SW 1271 (cell line): ENCODE data around the gene LRRC59.
"Not testable (repeated sequence)": the region's sequence is repeated elsewhere in the genome, so short reads cannot be mapped to it uniquely, and the experiment has no call there.

Experiments
- DNase-seq, 2 experiments: peaks; one replicate each; lab custom pipeline; 2025; lab: John Stamatoyannopoulos, UW

The LRRC59 gene

DNA sequence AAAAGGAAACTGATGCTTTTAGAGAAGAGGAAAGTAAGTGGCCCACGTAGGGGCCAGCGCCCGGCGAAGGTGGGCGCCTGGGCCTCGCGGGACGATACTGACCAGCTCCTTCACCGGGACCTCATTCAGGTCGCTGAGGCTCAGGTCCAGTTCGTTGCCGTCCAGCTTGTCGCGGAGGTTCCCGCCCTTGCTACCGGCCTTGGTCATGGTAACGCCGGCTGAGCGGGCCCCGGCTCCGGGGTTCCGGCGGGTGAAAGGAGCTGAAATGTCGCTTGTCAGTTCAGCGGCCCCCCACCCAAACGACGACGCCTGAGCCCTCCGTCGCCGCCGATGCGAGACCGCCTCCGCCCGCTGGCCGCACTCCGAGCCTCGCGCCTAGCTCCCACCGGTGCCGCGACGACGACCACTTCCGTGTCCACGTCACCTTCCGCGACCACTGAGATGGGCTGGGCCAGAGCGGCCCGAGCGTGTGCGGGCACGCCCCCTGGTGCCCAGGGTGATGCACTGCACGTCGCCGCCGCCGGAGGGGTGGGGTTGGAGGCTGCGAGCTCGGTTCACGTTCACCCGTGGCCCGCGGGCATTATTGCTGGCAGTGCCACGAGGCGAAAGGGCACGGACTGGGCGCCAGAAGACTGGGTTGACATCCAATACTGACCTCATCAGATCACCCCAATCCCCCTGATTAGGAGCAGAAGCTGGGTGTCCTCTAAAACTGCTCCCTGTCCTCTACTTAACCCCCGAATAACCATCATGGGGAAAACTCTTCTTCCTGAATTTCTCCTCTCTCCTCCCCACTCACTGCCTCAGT, at the start of gene LRRC59:
Gene LRRC59, minus strand, starts transcription at position 413 of the 808 bp plus-strand sequence. Its CDS starts 206 bp downstream, at position 207.
- DNase-seq: peak; percentile 39 to 76

DNA sequence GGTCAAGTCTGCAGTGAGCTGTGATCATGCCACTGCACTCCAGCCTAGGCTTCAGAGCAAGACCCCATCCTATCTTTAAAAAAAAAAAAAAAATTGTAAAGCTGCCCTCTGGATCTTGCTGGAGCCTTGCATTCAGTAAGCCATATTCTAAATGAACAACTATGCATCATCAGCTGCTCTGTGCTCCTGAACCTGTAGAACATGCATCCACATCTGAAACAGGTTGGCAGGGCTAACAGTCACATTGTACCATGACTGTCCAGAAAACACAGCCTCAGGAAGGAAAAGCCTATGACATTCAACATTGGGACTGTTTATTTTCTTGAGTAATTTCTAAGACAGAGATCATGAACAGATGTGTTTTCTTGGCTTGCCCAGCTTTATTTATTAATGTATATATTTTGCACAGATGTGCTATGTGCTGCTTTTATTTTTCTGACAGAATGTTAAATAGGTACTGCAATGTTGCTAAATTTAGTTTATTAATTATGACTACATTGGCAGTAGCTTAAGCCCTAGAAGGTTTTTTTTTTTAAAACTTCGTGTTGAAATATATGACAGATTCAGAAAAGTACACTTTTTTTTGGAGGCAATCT, 48.5 kb upstream of the LRRC59 start:
- no peak for DNase-seq

DNA sequence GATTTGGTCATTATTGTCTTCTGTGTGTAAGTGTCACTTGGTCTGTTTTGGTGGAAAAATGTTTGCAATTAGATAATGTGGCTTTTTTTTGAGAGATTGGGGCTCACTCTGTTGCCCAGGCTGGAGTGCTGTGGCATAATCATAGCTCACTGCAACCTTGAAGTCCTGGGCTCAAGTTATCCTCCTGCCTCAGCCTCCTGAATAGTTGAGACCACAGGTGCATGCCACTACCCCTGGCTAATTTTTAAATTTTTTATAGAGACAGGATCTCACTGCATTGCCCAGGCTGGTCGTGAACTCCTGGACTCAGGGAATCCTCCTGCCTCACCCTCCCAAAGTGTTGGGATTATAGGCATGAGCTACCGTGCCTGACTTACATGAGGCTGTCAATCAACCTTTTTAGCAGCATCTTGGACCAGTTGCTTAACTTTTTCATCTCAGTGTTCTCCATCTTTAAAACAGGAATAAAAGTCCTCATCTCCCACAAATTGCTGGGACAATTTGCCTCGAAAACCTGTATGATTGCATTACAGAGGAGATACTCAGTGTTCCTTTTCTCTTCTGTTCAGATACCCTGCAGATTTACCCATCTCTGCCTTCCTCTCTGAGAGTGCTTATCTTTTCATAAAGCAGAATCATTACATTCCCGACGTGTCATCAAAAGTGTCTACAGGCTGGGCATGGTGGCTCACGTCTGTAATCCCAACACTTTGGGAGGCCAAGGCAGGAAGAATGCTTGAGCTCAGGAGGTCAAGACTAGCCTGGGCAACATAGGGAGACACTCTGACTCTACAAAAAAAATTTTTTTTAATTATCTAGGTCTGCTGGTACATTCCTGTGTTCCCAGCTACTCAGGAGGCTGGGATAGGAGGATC, 47.8 kb upstream of the LRRC59 start:
- no peak for DNase-seq

DNA sequence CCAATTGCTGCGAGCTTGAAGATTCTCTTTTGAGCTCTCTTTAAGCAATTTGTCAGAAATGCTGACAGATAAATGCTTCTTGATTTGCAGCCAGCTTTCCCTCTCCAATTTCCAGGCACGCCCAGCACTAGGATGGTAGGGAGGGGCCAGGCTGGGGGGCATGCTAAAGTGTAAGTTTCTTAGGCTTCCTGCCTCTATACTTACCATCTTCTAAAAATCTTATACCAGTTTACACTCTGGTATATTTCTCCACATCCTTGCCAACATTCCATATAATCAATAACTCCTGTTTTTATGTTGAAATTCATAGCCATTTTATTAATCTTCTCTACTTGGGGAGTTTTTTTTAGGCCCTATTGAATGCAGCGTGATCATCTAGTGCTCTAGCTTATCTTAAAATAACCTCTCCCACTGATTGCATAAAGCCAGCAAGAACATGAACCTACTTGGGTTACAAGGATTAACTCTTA, 46.2 kb upstream of the LRRC59 start:
- DNase-seq: no peak

DNA sequence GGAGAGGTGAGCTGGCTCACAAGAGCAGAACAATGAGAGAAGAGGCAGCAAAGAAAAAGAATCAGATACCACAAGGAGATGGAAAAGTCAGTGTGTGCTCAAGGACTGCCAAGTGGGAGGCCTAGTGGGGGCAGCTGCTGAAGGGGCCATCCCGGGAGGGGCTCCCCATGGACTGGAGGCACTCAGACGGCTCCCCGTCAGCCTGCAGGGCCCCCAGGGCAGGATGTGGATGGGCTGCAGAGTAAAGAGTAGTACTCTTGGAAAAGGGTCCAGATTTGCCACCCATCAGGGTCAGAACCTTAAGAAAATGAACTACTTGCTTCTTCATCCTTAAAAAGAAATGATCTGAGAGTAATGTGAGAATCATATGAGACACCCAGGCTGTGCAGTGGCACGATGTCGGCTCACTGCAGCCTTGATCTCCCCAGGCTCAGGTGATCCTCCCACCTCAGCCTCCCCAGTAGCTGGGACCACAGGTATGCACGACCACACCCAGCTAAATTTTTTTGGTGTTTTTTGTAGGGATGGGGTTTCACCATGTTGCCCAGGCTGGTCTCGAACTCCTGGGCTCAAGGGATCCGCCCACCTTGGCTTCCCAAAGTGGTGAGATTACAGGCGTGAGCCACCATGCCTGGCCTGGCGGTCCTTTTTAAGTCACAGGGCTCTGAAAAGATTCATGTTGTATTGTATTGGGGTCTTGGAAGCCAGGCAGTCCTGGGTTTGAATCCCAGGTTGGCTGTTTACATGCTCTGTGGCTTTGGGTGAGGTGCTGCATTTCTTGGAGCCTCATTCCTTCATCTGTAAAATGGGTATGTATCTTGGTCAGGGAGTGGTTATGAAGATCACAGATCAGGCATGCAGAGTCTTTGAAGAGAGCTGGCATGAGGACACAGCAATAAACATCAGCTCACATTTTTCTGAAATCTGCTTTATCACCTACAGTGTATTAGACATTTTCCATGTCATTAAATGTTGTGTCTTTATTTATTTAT, 43.8 kb upstream of the LRRC59 start:
- DNase-seq: no peak

DNA sequence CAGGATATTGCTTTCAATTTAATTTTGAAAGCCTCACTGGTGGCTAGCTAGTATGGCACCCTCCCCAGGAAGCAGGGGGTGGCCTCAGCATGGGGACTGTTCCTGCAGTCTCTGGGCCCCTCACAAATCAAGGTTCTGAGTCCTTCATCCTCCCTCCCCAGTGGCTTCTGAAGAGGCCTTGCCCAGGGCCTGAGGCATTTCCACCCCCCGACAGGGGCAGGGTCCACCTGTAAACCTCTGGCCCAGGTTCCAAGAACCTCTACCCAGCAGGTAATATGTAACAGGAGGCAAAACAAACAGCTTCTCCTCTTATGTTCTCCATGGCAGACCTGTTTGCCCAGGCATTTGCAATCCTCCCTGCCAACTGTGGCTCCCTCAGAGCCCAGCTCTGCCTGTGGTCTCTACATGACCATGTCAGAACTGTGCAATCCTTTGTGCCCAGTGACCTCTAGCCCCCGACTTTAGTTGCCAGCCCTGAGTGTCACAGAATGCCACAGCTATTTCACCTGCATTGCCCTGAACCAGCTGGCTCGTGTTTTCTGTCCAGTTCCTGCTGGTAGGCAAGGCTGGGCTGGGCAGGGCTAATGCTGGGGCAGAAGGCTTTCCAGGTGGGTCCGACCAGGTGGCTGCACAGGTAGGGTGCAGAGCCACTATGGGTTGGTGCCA, 43.0 kb upstream of the LRRC59 start:
- no peak for DNase-seq

DNA sequence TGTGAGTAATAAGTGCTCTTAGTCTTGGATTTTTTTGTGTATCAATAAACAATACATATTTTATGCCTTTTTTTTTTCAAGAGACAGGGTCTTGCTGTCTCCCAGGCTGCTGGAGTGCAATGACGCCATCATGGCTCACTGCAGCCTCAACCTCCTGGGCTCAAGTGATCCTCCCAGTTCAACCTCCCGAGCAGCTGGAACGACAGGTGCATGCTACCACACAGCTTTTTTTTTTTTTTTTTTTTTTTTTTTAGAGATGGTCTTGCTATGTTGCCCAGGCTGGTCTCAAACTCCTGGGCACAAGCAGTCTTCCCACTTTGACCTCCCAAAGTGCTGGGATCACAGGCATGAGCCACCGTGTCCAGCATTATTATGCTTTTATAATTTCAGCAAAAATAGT, 41.7 kb upstream of the LRRC59 start:
- DNase-seq: no peak

DNA sequence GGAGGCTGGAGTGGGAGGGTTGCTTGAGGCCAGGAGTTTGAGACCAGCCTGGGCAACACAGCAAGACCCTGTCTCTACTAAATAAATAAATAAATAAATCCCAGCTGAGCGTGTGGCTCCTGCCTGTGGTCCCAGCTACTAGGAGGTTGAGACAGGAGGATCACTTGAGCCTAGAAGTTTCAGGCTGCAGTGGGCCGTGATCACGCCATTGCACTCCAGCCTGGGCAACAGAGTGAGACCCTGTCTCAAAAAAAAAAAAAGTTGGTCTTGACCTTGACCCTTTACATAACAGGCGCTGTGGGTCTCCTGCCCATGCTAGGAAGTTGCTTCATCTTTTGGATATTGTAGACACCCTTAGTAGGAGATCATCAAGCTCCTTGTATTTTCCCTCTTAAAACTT, 40.1 kb upstream of the LRRC59 start:
- DNase-seq: no peak

DNA sequence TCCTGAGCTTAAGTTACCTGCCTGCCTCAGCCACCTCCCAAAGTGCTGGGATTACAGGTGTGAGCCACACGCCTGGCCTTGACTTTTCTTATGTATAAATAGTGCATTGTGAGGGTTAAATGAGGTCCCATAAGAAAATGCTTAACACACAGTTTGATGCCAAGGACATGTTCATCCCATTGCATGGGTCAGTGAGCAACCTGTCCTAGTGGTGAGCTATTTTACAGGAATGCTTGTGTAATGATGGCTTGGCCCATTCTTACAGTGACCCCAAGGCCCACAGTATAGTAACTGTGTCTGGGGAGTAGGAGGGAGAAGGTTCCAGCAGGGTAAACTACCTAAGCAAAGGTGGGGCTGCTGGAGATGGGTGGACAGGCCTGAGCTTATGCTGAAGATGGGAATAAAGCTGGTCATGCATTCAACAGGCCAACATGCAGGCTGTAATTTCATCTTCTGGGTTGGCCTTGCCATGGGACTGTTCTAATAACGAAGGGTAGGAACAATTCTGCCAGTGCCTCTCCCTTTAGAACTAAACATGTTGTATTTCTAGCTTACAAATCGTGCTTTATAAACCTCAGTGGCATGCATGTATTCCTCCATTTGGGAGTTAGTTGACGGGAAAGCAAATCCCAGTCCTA, 34.9 kb upstream of the LRRC59 start:
- DNase-seq: no peak

DNA sequence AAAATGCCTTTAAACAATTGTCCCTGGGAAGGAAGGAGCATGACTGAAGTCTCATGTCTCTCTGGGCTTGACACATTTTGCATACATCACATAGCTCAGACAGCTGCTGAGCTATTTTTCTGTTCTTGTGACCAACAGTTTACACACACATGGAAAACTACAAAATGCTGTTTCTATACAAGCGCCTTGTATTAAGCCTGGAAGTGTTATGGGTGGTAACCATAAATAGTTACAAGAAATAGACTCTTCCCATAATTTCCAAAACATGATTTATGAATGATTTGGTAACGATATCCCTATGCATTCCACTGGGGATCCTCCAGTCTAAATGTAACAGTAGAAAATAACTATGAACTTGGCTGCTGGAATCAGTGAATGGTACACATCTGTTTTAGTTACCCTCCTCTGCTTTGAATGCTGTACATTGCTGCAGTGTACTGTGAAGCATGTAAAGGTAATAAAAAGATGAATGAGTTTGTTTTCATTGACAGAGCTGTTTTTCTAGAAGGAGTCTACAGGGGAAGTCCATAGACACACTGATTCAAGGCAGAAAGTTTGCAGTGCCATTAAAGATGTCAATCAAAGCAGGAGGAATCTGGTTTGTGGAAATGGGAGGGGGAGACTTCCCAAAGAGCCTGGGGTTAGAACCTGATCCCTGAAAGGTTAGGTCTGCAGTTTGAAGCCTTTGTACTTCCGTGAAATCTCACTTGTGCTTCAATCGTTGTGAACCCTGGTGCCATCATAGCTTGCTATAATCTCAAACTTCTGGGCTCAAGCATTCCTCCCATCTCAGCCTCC, 33.7 kb upstream of the LRRC59 start:
- no peak for DNase-seq

DNA sequence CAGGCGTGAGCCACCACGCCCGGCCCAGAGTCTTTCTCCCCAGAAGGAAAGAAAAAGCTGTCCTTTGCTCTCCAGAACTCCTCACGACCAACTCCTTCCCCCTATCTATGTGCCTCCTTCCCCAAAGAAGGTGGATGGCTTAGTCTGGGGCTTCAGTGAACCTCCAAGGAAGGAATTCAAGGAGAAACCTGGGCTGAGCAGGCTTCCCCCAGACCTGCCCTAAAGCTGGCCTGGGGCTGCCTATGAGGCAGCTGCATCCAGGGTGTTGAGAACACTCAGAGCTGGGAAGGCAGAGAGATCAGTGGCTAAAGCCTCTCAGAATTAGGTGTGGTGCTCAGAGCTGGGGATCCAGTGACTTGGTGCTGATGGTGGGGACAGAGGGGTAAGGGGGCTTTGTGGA, 32.5 kb upstream of the LRRC59 start:
- no peak for DNase-seq

DNA sequence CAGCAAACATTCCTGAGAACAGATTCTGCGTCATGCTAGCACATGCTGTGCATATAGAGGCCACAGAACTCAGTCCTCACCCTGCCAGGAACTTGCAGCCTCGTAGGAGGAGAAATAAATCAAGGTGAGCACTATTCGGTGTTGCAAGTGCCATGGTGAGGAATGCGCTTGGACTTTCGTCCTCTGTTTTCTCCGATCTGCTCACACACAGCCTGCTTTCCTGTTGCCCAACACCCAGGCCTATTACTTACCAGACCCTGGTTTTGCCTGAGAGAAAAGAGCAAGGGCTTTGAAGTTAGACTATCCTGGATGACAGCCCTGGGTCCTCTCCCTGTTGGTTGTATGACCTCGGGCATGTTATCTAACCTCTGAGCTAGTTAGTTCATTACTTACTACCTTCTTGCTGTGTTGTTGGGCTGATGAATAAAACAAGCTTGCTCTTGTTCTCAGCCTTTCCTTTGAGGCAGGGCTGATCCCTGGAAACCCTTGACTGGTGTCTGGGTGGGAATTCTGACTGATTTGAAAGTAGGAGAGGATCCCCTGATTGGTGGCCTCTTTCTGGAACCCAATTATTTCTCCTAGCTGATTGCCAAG, 31.6 kb upstream of the LRRC59 start:
- no peak for DNase-seq

DNA sequence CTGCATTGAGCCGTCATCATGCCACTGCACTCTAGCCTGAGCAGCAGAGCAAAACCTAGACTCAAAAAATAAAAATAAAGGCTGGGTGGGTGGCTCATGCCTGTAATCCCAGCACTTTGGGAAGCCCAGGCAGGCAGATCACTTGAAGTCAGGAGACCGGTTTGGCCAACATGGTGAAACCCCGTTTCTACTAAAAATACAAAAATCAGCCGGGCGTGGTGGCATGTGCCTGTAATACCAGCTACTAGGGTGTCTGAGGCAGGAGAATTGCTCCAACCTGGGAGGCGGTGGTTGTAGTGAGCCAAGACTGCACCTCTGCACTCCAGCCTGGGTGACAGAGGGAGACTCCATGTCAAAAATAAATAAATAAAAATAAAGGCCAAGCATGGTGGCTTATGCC, 30.8 kb upstream of the LRRC59 start:
- DNase-seq: not testable (repeated sequence)

DNA sequence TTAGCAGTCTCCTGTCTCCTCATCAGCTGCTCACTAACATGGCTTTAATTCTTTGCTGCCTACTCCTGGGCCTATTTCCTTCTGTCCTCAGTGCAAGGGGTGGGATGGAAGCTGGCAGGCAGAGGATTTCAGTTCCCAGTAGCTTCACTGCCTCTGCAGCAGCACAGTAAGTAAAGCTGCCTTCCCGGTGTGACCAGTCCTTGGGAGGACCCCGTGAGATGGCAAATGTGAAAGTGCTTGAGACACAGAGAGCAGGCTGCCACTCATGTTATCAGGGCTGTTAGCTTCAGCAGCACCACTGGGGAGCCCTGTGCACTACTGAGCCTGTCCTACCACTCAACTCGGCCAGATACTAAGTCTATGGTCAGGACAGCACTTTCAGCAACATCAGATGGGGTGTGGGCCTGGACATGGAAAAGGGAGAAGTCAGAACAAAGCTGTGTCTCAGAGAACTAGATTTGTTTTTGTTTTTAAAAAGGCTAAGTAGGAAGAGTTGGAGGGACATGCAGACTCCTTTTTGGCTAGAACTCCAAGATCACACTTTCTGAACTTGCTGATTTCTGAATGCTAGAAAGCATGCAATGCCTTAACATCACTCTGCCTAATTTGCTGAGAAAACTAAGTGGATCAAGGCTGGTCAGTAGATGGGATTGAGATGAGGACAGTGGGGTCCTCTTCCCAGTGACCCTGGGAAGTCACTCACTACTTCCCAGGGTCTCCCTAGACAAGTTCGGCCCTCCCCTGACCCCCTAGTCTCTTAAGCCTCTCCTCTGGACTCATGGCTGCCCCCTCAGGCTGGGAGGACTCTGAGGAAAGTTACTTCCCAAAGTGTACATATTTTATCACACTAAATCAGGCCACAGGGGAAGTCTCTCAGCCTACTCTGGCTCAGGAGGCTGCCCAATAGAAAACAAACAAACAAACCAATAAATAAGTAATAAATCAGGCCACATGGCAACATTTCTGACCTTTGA, 29.8 kb upstream of the LRRC59 start:
- DNase-seq: peak in 1 of 2 experiments; percentile 45

DNA sequence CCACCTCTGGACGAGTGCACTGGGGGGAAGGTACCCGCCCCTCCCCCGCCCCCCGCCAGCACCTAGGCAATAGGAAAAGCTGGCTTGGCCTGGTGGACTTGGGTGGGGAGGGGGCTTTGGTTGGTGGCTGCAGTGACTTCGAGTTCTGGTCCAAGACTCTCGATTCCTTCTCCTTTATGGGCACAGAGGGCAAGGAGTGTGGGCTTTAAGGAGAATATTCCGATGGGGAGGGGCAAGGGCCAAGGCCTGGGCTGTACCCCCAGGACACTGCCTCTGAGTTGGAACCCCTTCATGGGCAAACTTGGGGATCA, 29.1 kb upstream of the LRRC59 start:
- no peak for DNase-seq

DNA sequence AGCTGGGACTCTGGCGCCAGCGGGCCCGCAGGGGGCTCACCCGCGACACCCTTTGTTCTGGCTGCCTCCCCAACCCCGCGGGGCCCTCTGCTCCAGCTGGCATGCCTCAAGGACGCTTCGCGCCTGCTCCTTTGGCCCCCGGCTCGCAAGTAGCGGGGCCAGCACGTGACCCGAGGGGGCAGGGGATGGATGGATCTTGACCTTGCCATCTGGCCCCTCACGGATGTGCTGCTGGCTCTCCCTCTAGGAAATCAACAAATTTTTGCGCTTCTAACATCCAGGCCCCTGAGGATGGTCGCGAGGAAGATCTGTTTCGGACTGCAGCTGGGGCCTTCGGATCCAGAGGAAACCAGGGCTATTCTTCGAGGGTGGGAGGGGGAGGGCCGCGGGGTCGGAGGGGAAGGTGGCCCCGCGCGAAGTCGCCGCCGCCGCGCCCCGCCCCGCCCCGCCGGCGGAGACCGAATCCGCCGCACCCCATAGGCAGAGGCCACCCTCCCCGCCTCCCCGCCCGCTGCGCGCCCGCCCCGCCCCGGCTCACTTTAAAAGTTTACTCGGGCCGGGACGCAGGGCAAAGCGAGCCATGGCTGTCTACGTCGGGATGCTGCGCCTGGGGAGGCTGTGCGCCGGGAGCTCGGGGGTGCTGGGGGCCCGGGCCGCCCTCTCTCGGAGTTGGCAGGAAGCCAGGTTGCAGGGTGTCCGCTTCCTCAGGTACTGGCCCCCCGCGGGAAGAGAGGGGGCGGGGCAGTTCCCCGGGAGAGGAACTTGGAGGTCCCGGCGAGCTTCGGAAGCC, 28.6 kb upstream of the LRRC59 start, which contains the start of gene ACSF2:
Gene ACSF2, plus strand, starts transcription at position 537 of the 790 bp plus-strand sequence. Its CDS starts 44 bp downstream, at position 581.
- DNase-seq: peak in 1 of 2 experiments; percentile 45
